HG02981 (cell line): ENCODE measurements around the gene ABHD12.

Experiments
- ATAC-seq: cut with Tn5 transposase; IDR thresholded peaks from one replicate; pipeline ENCODE4 v1.9.1; 2021; ENCODE audit warnings: mild to moderate bottlenecking, moderate library complexity; ENCODE audit not compliant: unreplicated experiment

The ABHD12 gene

GRCh38 chr20:25382704-25383370, 7.8 kb downstream of the ABHD12 start:
- ATAC-seq: no peak

- no peak for ATAC-seq
Measured at GRCh38 chr20:25380945-25381614, 9.6 kb downstream of the ABHD12 start.

- no peak for ATAC-seq
Measured at GRCh38 chr20:25378884-25379733, 11.5 kb downstream of the ABHD12 start.

- ATAC-seq: no peak
Measured at GRCh38 chr20:25378189-25378883, 12.3 kb downstream of the ABHD12 start.

- ATAC-seq: no peak
Measured at GRCh38 chr20:25376886-25377285, 13.7 kb downstream of the ABHD12 start.

- no peak for ATAC-seq
Measured at GRCh38 chr20:25376236-25376635, 14.4 kb downstream of the ABHD12 start.

- no peak for ATAC-seq
Measured at GRCh38 chr20:25374842-25375241, 15.8 kb downstream of the ABHD12 start.

- ATAC-seq: no peak
Measured at GRCh38 chr20:25372584-25373336, 17.9 kb downstream of the ABHD12 start.

- ATAC-seq: no peak
Measured at GRCh38 chr20:25369971-25370370, 20.7 kb downstream of the ABHD12 start.

GRCh38 chr20:25369529-25369928, 21.1 kb downstream of the ABHD12 start:
- no peak for ATAC-seq

GRCh38 chr20:25368976-25369375, 21.7 kb downstream of the ABHD12 start:
- ATAC-seq: no peak

- ATAC-seq: no peak
Measured at GRCh38 chr20:25368526-25368925, 22.1 kb downstream of the ABHD12 start.

GRCh38 chr20:25364879-25365699, 25.5 kb downstream of the ABHD12 start:
- ATAC-seq: no peak

GRCh38 chr20:25364180-25364788, 26.4 kb downstream of the ABHD12 start:
- no peak for ATAC-seq

- no peak for ATAC-seq
Measured at GRCh38 chr20:25361287-25361683, 29.4 kb downstream of the ABHD12 start.

GRCh38 chr20:25360631-25361286, 29.9 kb downstream of the ABHD12 start:
- ATAC-seq: no peak

GRCh38 chr20:25356271-25356933, 34.2 kb downstream of the ABHD12 start:
- no peak for ATAC-seq

- ATAC-seq: no peak
Measured at GRCh38 chr20:25355866-25356265, 34.8 kb downstream of the ABHD12 start.
